GM19452 (cell line): ENCODE data around the gene DNALI1.
"Not testable (repeated sequence)": the region's sequence is repeated elsewhere in the genome, so short reads cannot be mapped to it uniquely, and the experiment has no call there.

ENCODE experiments used
- ATAC-seq: cut with Tn5 transposase; IDR thresholded peaks from one replicate; pipeline ENCODE4 v1.9.1; 2021; ENCODE audit not compliant: unreplicated experiment

Gene DNALI1

GRCh38 chr1:37553927-37554808 is 2.6 kb upstream of the DNALI1 start, which contains the start of gene SNIP1:
SNIP1 (minus strand) TSS chr1:37554293; CDS start chr1:37554229, 64 bp downstream.
- ATAC-seq, result peak; percentile 73

GRCh38 chr1:37557402-37557801 is 662 bp downstream of the DNALI1 start:
- no peak for ATAC-seq

- ATAC-seq, result no peak
Observed at GRCh38 chr1:37558411-37558810, 1.7 kb downstream of the DNALI1 start.

GRCh38 chr1:37559080-37559479 is 2.3 kb downstream of the DNALI1 start:
- ATAC-seq, result no peak

GRCh38 chr1:37559957-37560379 is 3.2 kb downstream of the DNALI1 start:
- not testable (repeated sequence) for ATAC-seq

- no peak for ATAC-seq
Observed at GRCh38 chr1:37560401-37561132, 3.8 kb downstream of the DNALI1 start.

- ATAC-seq, result no peak
Observed at GRCh38 chr1:37561133-37562132, 4.7 kb downstream of the DNALI1 start.

GRCh38 chr1:37562984-37563383 is 6.2 kb downstream of the DNALI1 start:
- ATAC-seq, result no peak

GRCh38 chr1:37564892-37565291 is 8.2 kb downstream of the DNALI1 start:
- ATAC-seq, result no peak

- no peak for ATAC-seq
Observed at GRCh38 chr1:37567023-37567422, 10.3 kb downstream of the DNALI1 start.

- no peak for ATAC-seq
Observed at GRCh38 chr1:37570528-37571334, 14.0 kb downstream of the DNALI1 start.

GRCh38 chr1:37574834-37575480 is 18.2 kb downstream of the DNALI1 start:
- ATAC-seq, result no peak

- ATAC-seq, result no peak
Observed at GRCh38 chr1:37575692-37576091, 19.0 kb downstream of the DNALI1 start.

- ATAC-seq, result not testable (repeated sequence)
Observed at GRCh38 chr1:37584544-37584943, 27.8 kb downstream of the DNALI1 start.

- ATAC-seq, result no peak
Observed at GRCh38 chr1:37588939-37589338, 32.2 kb downstream of the DNALI1 start.

GRCh38 chr1:37593726-37594125 is 37.0 kb downstream of the DNALI1 start:
- no peak for ATAC-seq

- ATAC-seq, result peak; percentile 96
Observed at GRCh38 chr1:37595440-37596181, 38.9 kb downstream of the DNALI1 start, which contains the start of gene GNL2. GNL2 (minus strand) TSS chr1:37595937; CDS start chr1:37595822, 115 bp downstream.

- ATAC-seq, result no peak
Observed at GRCh38 chr1:37596182-37596667, 39.5 kb downstream of the DNALI1 start.
